ENCODE results near the gene NT5C2. TPM values are rescaled to one million over a fixed set of nuclear protein-coding genes. Genes with fewer than 3 reads are reported as not detected.

The NT5C2 gene
- total RNA-seq, 1 experiment from 2014 or later: 91.2 TPM

- H3K4me3 ChIP-seq (ENCODE audit: low read depth, low read length): no peak overlapping the region
- ChIA-PET CTCF (interaction anchor here (1.6 kb wide), 1 partner anchor 128 kb away, joined by 4 read pairs; the partner anchor contains the start of gene CNNM2), POLR2A (no interaction called here)
- no peaks in the 10 kb centered on the region for H3K9me3 ChIP-seq
- H3K36me3 ChIP-seq (ENCODE audit: control insufficient read depth, insufficient read depth, low read length): no peaks in the 10 kb centered on the region
- DNase-seq: no peak
- Mint-ChIP-seq H3K27ac (ENCODE audit: unreplicated experiment) (no peak overlapping the region), H3K27me3 (ENCODE audit: insufficient read depth, unreplicated experiment) (no peaks in the 10 kb centered on the region), H3K9me3 (ENCODE audit: unreplicated experiment) (no peaks in the 10 kb centered on the region), H3K4me1 (ENCODE audit: low read depth, unreplicated experiment) (no peaks in the 10 kb centered on the region), H3K4me3 (ENCODE audit: unreplicated experiment) (no peak overlapping the region), H3K36me3 (ENCODE audit: insufficient read depth, unreplicated experiment) (no peaks in the 10 kb centered on the region)
- H3K27me3 ChIP-seq (replicated peaks; ENCODE audit: control insufficient read depth, insufficient read depth, low read length): no peaks in the 10 kb centered on the region
- H3K4me1 ChIP-seq: no peaks in the 10 kb centered on the region
- no peak for TF ChIP-seq CTCF (IDR thresholded peaks at IDR 0.05; ENCODE audit: insufficient read depth in 1 of 2, low read depth in 1 of 2, low read length in 1 of 2, severe bottlenecking in 1 of 2, unreplicated experiment in 1 of 2)
- intact Hi-C loops (cut with micrococcal nuclease; ENCODE audit: unreplicated experiment): no loop called here
- no TSS peak for BruUV-seq (replicated peaks)
Measured at GRCh38 chr10:103045961-103046360, 147.1 kb downstream of the NT5C2 start.

- no peak overlapping the region for H3K4me3 Mint-ChIP-seq (ENCODE audit: unreplicated experiment)
- H3K9me3 Mint-ChIP-seq (ENCODE audit: unreplicated experiment): no peaks in the 10 kb centered on the region
- intact Hi-C loops (cut with micrococcal nuclease; ENCODE audit: unreplicated experiment): no loop called here
- Histone ChIP-seq H3K4me3 (ENCODE audit: low read depth, low read length) (no peak overlapping the region), H3K36me3 (ENCODE audit: control insufficient read depth, insufficient read depth, low read length) (no peaks in the 10 kb centered on the region), H3K9me3 (no peaks in the 10 kb centered on the region), H3K4me1 (no peaks in the 10 kb centered on the region), H3K27me3 (replicated peaks; ENCODE audit: control insufficient read depth, insufficient read depth, low read length) (no peaks in the 10 kb centered on the region)
- no TSS peak for BruUV-seq (replicated peaks)
- H3K27ac Mint-ChIP-seq (ENCODE audit: unreplicated experiment): no peak overlapping the region
- H3K4me1 Mint-ChIP-seq (ENCODE audit: low read depth, unreplicated experiment): no peaks in the 10 kb centered on the region
- POLR2A ChIA-PET: no interaction called here
- H3K36me3 Mint-ChIP-seq (ENCODE audit: insufficient read depth, unreplicated experiment): no peaks in the 10 kb centered on the region
- H3K27me3 Mint-ChIP-seq (ENCODE audit: insufficient read depth, unreplicated experiment): no peaks in the 10 kb centered on the region
- no peak for DNase-seq
- CTCF ChIA-PET: interaction anchor here (1.6 kb wide), 1 partner anchor 127 kb away, joined by 4 read pairs; the partner anchor contains the start of gene CNNM2
- TF ChIP-seq CTCF (IDR thresholded peaks at IDR 0.05; ENCODE audit: insufficient read depth in 1 of 2, low read depth in 1 of 2, low read length in 1 of 2, severe bottlenecking in 1 of 2, unreplicated experiment in 1 of 2): no peak
Measured at GRCh38 chr10:103044942-103045489, 148.1 kb downstream of the NT5C2 start.

GRCh38 chr10:103042908-103043307 lies 150.2 kb downstream of the NT5C2 start:
- intact Hi-C loops (cut with micrococcal nuclease; ENCODE audit: unreplicated experiment): no loop called here
- no peaks in the 10 kb centered on the region for H3K36me3 ChIP-seq (ENCODE audit: control insufficient read depth, insufficient read depth, low read length)
- H3K9me3 ChIP-seq: no peaks in the 10 kb centered on the region
- no peaks in the 10 kb centered on the region for H3K4me1 Mint-ChIP-seq (ENCODE audit: low read depth, unreplicated experiment)
- POLR2A ChIA-PET: no interaction called here
- CTCF ChIA-PET: no interaction called here
- TF ChIP-seq CTCF (IDR thresholded peaks at IDR 0.05; ENCODE audit: insufficient read depth in 1 of 2, low read depth in 1 of 2, low read length in 1 of 2, severe bottlenecking in 1 of 2, unreplicated experiment in 1 of 2): peak in 1 of 2 experiments; percentile 2
- H3K27ac Mint-ChIP-seq (ENCODE audit: unreplicated experiment): no peak overlapping the region
- H3K27me3 ChIP-seq (replicated peaks; ENCODE audit: control insufficient read depth, insufficient read depth, low read length): no peaks in the 10 kb centered on the region
- no peaks in the 10 kb centered on the region for H3K36me3 Mint-ChIP-seq (ENCODE audit: insufficient read depth, unreplicated experiment)
- no peak overlapping the region for H3K4me3 Mint-ChIP-seq (ENCODE audit: unreplicated experiment)
- no peaks in the 10 kb centered on the region for H3K9me3 Mint-ChIP-seq (ENCODE audit: unreplicated experiment)
- BruUV-seq (replicated peaks): no TSS peak
- no peaks in the 10 kb centered on the region for H3K4me1 ChIP-seq
- no peaks in the 10 kb centered on the region for H3K27me3 Mint-ChIP-seq (ENCODE audit: insufficient read depth, unreplicated experiment)
- no peak for DNase-seq
- H3K4me3 ChIP-seq (ENCODE audit: low read depth, low read length): no peak overlapping the region

Data from Caco-2 (cell line).